D341Med (cell line): ENCODE data around the gene MINDY4B.
"Not testable (repeated sequence)": the region's sequence is repeated elsewhere in the genome, so short reads cannot be mapped to it uniquely, and the experiment has no call there.

ENCODE experiments used
- DNase-seq: peaks from one replicate; pipeline ENCODE4 v3.0.0; 2012; ENCODE audit warnings: low spot score

MINDY4B gene

DNA sequence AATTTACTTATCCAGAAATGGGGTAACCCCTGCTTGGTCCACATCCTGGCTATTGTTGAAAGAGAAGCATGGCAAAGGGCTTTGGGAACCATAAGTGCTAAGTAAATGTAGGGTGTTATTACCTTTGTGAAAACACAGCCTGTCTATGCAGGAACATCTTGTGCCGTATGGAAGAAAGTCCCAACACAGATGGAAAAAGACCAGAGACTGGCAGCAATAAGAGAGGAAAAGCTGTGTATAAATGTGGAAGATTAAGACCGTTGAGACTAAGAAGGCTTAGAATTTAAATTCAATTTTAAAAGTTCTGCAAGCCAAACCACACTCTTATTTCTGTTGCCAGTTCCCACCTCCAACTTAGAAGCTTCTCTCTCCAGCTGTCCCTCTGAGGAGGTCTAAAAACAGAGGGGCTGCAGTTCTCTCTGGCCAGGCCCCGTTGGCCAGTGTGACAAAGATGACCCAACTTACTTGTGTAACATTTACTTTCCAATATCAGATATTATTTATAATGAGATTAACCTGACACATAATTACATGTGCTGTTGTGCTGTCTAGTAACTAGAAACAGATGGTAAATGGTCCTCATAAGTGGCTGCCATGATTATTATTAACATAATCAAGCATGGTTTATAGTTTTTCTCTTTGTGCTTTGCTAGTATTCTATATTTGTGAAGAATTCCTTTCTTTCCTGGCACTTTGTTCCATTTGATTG lies 7.0 kb downstream of the MINDY4B start:
- no peak for DNase-seq

DNA sequence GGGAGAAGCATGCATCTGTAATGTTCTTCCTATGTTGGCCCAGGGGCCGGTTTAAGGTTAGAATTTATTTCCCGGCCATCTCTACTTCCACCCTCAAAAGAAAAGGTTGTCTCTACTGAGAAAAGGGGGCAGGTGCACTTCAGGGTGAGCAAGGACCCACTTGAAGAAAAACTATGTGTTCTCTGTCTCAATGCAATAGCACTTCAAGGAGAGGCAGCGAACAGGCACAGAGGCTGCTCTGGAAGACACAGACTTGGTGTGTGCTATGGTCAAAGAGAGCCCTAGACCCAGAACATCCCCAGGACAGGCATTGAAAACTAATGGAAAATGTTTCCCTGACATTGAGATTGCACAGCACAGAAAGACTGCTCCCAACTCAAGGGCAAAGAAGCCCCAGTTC lies 7.6 kb downstream of the MINDY4B start:
- DNase-seq, result no peak

DNA sequence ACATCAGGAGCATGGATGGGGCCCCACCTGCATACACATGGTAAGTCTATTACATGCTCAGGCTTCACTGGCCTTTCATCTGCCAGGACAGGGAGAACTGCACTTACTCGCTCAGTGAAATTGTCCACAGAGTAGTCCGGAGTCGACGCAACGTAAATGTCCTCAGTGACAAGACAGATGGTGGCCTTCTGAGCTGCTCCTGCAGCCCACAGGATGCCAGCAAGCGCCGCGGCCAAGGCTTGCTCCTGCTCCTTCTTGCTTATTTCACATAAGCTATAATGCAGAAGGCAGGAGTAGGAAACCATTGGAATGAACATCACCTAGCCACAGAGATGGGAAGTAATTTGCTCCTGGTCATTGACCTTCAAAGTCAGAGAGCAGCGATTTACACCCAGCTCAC lies 14.4 kb downstream of the MINDY4B start:
- no peak for DNase-seq

DNA sequence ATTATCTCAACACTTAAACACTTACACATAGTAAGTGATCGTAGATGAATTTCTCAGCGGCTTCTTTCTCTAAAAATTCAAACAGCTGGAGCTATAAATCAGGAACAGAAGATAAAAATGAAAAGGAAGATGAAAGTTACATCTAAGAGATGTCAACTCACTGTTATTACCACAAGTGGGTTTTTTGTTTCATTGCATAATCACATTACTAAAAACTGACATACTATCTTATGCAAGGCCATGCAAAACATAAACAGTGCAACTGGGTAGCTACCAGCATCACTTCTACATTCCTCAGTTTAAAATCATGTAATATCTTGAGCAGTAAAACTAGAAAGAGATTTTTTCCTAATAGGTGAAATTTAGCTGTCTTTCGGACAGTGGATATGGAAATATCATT lies 14.9 kb downstream of the MINDY4B start:
- no peak for DNase-seq

DNA sequence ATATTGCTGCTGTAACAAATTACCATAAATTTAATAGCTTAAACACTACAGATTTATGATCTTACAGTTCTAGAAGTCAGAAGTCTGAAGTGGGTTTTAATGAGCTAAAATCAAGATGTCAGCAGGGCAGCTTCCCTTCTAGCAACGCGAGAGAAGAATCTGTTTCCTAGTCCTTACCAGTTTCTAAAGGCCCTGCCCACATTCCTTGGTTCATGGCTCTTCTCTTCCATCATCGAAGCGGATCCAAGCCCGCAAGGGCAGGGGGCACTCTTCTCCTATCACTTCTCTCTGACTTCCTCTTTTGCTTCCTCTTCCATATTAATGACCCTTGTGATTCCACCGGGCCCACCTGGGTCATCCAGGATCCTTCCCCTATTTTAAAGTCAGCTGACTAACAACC lies 16.1 kb downstream of the MINDY4B start:
- DNase-seq, result no peak

DNA sequence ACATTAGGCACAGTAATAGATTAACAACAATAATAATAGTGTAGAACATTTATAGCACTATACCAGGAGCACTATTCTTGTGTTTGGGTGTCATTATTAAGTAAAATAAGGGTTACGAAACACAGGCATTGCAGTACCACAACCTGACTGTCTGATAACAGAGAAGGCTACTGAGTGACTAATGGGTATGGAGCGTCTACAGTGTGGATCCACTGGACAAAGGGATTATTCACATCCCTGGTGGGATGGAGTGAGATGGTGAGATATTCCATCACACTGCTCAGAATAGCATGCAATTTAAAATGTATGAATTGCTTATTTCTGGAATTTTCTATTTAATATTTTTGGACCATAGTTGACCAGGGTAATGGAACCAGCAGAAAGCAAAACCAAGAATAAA lies 18.2 kb downstream of the MINDY4B start:
- no peak for DNase-seq

DNA sequence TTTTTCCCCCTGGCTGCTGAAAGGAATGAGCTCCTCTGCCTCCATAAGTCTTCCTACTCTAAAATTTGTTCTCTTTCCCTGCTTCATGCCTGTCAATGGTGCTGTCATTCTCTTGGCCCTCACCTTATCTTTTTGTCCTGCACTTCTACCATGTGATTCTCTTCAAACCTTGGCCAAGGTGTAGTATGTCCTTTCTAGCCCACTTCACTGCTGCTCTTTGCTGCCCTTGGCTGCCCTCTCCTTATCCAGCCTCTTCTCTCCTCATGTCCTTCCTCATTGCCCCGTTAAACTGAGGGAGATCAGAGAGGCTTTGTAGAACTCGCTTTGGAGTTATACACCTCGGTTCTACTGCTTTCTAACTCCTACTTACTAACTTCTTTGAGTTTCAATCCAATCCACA lies 19.7 kb downstream of the MINDY4B start:
- no peak for DNase-seq

DNA sequence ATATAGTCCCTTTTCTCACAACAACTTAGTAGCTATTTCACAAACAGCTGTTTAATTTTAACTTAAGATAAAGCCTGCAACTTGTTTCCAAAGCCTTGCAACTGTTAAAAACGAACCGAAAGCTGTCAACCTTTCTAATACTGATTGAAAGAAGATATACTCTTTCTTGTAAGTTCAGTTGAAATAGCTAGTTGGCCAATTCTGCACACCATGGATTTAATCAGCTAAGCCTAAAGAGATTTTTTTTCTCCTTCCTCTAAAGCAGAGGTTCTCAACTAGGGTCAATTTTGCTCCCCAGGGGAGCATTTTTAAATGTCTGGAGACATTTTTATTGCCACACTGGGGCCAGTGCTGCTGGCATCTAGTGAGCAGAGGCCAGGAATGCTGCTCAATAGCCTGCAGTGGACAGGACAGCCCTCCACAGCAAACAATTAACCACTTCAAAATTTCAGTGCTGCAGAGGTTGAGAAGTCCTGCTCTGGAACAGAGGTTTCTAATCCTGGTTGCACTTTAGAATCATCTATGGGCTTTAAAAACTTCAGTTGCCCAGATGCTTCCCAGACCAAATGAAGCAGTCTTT lies 26.2 kb downstream of the MINDY4B start:
- DNase-seq, result no peak

DNA sequence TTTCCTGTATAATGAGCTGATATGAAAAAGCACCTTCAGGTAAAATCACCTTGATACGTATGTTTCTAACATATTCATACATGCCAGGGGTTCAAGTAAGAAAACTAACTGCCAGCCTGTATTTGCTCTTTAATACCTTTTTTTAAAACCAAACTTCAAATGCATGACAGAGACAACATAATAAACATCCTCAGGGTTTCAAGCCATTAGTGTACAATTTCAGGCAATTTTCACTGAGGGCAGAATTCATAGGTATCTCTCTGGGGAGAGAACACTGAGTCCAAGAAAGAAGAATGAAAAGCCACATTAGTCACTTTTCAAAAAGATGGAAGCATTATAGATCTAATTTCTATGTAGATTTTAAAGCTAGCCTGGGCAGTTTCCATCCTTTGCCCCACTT lies 26.9 kb downstream of the MINDY4B start:
- no peak for DNase-seq

DNA sequence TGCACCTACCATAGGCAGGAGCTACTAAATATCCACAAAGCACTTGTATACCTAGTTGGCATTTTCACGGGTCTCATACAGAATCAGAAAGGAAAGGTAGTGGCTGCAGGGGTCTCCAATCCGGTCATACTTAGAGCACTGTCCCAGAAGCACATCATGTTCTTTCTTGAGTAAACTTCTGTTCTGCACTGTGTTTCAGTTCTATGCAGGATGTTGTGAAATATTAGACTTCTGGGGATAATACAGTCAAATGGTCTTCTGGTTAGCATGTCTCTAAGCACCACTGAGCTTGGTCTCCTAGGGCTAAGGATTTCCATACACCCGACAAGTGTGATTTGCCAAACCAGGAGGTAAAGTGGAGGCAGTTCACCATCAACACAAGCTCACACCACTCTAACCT lies 27.9 kb downstream of the MINDY4B start:
- DNase-seq, result no peak

DNA sequence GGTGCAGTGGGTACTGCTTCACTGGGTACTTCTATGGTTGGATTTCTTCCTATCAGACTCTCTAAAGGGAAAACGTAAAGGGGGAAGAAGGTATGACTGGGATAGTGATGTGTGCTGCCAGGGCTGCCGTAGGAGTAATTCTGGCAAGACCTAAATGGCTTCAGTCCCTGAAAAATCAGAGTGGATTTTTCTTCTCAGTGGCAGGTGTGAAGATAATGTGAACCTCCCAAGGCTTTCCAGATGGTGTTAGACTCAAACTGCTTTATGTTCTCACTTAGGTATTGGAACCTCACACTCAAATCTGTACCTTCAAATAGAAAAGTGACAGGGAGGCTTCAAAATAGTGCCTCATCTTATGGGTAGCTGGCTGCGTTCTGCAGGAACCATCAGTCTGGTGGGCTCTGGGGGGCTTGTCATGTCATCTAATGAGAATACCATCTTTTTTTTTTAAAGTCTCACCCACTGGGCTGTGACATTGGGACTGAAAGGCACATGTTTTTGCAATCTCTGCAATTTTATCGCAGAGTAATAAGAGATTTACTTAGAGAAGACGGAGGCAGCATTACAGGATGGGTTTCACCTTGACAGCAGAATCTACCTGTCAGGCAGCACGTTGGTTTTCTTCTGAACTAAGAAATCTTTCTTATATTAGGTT lies 28.5 kb downstream of the MINDY4B start:
- no peak for DNase-seq

DNA sequence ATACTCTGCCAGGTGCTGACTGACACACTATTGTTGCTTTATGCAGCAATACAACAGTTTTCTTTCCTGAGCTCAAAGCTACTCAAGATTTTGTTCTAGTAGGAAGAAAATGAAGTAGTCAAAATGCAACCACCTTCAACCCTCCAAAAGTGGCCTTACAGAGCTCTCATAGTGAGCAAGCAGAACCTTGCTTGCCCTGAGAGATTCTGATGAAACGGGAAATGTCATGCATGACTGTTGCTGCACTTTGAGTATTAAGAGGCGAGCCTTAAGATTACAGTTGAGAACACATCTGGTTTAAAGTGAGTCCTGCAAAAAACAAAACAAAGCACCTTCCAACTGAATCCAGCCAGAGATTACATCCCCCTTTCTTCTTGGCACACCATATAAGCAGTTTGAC lies 29.7 kb downstream of the MINDY4B start:
- no peak for DNase-seq

DNA sequence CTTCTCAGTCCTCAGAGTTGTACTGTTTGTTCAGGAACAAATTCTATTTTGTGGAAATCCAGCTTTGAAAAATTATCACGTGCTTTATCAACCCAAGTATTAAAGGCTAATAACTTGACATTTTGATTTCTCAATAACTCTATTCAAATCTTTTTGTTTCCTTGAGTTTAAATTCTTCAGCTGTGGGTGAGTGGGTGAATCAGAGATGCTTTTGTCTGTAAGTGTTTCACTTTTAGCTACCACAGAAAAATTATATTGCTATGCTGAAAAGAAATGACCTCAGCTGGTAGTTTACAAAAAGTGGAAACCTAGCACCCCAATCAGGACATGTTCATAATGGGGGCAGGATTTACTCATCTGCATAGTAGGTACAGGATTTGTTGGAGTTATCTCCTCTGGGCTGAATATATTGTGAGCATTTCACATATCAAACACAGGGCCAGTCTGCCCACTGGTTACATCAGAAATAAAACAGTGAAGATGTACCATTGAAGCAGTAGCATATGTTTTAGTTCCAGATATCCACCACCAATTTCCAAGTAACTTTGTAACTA lies 30.5 kb downstream of the MINDY4B start:
- DNase-seq, result no peak

DNA sequence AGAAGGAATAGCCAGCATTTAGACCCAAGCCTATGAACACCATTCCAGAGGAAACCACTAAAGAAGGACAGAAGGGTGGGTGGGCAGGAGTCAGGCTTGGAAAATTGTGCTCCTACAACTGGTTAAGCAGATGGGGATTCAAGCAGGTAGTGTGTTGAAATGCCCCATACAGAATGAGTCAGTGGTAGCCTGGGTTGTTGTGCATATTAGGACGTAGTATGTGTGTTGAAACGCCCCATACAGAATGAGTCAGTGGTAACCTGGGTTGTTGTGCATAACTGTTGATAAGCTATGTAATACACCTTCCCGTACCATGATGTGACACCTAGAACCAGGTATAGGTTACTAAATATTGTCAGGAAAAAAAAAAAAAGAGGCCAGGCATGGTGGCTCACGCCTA lies 34.0 kb downstream of the MINDY4B start:
- no peak for DNase-seq

DNA sequence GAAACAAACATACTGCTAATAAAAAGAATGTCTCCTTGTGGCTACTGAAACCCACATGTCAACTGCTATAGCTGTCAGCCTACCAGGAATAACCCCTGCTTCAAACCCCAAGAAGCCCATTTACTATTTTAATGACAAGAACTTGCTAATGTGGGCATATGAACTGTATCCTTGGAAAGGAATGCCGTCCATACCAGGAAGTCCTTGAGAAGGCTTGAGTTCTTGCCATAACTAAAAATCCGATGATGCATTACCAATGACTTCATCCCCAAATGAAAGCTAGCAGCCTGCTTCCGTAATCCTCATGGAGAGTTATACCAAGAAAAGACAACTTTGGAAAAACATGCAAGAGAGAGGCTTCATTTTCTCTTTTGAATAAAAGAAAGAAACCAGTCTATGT lies 34.8 kb downstream of the MINDY4B start:
- no peak for DNase-seq

DNA sequence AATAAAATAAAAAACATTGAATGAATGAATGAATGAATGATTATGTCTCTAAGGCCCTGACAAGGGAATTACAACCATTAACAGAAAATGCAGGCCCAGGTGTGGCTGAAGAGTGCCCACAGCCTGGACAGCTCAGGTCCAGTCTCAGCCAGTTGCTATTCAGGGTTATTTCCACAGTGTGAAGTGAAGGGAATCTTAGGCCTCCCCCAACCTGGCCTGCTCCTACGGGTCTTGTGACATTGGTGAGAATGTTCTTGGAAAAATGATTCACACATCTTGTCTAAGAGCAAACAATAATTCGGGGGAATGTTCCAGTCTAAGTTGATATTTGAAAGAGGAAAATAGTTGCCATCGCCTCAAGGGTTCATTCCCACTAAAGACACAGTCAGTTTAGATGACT lies 37.0 kb downstream of the MINDY4B start:
- no peak for DNase-seq

DNA sequence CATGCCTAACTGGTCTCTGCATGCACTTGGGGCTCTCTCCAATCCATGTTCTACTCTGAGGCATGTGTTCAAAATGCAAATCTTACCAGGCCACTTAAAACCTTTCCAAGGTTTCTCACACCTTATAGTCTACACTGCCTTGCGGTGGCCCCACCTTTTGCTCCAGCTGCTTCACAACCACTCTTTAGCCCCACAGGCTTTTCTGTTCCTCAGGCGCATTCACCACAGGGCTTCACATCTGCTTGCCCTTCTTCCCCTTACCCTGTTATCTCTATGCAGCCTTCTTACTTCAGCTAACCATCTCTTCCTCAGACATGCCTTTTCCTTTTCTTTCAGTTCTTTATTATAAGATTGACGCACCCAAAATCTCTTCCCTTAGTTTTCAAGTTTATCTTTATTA lies 37.8 kb downstream of the MINDY4B start:
- no peak for DNase-seq

DNA sequence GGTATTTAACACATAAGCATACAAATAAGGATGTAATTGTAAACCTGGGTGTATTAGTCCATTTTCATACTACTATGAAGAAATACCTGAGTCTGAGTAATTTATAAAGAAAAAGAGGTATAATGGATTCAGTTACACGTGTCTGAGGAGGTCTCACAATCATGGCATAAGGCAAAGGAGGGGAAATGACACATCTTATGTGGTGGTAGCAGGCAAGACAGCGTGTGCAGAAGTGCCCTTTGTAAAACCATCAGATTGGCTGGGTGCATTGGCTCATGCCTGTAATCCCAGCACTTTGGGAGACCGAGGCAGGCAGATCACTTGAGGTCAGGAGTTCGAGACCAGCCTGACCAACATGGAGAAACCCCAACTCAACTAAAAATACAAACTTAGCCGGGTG lies 41.3 kb downstream of the MINDY4B start:
- DNase-seq, result not testable (repeated sequence)

DNA sequence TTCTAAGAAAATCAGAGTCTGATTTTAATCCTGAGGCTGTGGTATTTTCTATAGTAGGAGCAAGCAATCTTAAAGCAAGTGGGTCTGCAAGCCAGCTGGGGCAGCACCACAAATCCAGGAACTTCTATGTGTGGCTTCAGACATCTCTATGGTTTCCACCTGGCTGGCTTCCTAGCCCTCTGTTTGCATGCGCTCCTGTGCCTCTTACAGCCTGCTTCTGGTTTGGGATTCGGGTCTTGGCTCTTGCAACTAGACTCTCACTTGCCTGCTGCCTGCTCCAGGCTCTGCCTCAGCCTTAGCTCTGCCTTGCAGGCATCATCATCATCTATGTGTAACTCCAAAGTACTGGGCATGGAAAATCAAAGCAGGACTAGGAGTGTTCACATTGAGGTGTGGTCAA lies 43.4 kb downstream of the MINDY4B start:
- DNase-seq, result no peak

DNA sequence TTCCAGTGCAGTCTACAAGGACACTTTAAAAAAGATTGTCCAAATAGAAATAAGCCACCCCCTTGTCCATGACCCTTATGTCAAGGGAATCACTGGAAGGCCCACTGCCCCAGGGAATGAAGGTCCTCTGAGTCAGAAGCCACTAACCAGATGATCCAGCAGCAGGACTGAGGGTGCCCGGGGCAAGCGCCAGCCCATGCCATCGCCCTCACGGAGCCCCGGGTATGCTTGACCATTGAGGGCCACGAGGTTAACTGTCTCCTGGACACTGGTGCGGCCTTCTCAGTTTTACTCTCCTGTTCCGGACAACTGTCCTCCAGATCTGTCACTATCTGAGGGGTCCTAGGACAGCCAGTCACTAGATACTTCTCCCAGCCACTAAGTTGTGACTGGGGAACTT lies 47.3 kb downstream of the MINDY4B start:
- not testable (repeated sequence) for DNase-seq

DNA sequence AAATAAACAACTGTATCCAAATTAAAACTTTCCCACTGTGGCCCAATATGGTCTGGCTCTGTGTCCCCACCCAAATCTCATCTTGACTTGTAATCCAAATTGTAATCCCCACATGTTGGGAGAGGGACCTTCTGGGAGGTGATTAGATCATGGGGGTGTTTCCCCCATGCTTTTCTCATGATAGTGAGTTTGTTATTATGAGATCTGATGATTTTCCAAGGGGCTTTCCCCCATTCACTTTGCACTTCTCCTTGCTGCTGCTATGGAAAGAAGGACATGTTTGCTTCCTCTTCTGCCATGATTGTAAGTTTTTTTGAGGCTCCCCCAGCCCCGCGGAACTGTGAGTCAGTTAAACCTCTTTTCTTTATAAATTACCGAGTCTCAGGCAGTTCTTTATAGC lies 55.0 kb downstream of the MINDY4B start:
- no peak for DNase-seq

DNA sequence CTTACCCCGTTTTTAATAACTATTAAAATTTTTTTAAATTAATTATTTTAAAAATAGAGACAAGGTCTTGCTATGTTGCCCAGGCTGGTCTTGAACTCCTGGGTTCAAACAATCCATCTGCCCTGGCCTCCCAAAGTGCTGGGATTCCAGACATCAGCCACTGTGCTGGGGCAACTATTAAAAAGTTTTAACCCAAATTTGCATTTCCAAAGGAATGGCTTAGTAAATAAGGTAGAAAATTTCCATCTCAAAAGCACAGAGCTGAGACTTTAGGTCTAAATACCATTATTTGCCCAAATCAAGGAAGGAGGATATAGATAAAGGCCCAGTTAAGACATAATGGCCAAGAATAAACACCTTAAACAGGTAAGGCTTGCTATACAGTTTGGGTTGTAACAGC lies 56.4 kb downstream of the MINDY4B start:
- DNase-seq, result no peak

DNA sequence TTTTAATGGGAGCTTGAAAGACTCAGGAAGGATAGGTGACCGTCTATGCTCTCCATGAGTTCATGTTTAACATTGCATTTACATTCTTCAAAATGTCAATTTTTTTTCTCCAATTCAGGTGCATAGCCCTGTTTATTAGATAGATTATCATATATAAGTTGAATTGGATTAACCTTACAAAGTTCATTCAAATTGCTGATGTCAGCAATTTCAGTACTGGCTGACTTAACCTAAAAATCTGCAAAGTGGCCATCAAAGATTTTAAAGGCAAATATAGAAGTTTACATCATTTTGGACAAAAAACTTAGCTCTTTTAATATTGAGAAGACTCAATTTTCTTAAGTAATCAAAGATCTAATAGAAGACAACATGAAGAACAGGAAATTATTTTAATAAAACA lies 57.8 kb downstream of the MINDY4B start:
- DNase-seq, result no peak

DNA sequence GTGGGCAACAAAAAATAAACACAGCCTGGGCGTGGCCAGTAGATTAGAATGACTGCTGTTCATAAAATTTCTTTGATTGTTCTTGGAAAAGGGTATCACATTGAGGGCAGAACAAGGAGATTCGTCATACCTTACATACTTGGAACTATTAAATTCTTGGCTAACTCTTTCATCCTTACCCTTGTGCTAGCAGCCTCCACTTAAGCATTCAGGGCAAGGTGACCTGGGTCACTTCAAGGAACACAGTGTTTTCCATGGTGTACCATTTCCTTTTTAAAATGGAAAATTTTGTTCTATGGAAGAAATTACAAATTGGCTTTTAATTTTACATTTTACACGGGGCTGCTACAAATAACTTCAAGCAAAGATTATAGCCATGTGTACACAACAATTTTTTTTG lies 60.8 kb downstream of the MINDY4B start:
- no peak for DNase-seq
